ENCODE measurements around the gene SULT1A3.
"Not testable (repeated sequence)": the region's sequence is repeated elsewhere in the genome, so short reads cannot be mapped to it uniquely, and the experiment has no call there.

GRCh38 chr16:30209032-30209431 is 10.0 kb downstream of the SULT1A3 start:
- not testable (repeated sequence) for TF ChIP-seq EP300, POLR2A, CTCF (IDR thresholded peaks at IDR 0.05)
